Measurements from ENCODE around the gene SUCLG2. TPM values are rescaled to one million over a fixed set of nuclear protein-coding genes. Genes with fewer than 3 reads are reported as not detected.

Gene SUCLG2
- total RNA-seq, 2 experiments from 2014 or later, result 53.3 to 57.8 TPM

DNA sequence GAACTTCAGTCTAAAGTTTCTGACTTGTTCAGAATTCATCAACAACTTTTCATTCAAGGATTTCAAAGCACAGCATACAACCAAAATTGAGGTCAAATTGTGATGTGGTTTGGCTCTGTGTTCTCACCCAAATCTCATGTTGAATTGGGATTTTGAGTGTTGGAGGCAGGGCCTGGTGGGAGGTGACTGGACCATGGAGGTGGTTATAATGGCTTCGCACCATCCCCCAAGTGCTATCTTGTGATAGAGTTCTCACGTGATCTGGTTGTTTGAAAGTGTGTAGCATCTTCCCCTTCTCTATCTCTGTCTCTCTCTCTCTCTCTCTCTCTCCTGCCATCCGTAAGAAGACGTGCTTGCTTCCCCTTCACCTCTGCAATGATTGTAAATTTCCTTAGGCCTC, 19.6 kb upstream of the SUCLG2 start:
- H3K4me3 Mint-ChIP-seq, result no peak overlapping the region
- no peaks in the 10 kb centered on the region for H3K27me3 Mint-ChIP-seq
- no peaks in the 10 kb centered on the region for H3K36me3 Mint-ChIP-seq
- POLR2A ChIA-PET, result no interaction called here
- DNase-seq, result no peak
- CTCF ChIA-PET, result no interaction called here
- intact Hi-C loops (cut with micrococcal nuclease), result no loop called here
- peaks cover 13% of the 10 kb centered on the region for H3K4me1 Mint-ChIP-seq (ENCODE audit: low read depth)
- H3K9me3 Mint-ChIP-seq, result peaks cover 4% of the 10 kb centered on the region
- no peak overlapping the region for H3K27ac Mint-ChIP-seq

DNA sequence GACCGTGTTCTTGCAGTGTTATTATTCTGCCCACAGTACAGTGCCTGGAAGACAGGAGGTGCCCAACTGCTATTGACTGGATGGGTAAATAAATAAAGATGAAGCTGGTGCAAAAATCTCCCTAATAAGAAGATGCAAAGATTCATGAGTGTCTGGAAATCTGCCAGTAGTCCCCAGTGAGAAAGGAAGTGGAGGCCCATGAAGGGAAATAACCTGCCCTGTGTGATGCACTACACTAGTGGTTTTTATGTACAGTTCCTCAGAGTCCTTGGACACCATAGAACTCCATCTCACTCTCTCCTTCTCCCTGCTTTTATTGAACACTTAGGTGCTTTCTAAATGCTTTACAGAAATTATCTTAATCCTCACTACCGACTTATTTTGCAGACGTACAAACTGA, 8.3 kb upstream of the SUCLG2 start:
- no peak overlapping the region for H3K27ac Mint-ChIP-seq
- peaks cover 5% of the 10 kb centered on the region for H3K9me3 Mint-ChIP-seq
- H3K4me1 Mint-ChIP-seq (ENCODE audit: low read depth), result peaks cover 31% of the 10 kb centered on the region
- no peak overlapping the region for H3K4me3 Mint-ChIP-seq
- DNase-seq, result no peak
- H3K36me3 Mint-ChIP-seq, result no peaks in the 10 kb centered on the region
- ChIA-PET CTCF (no interaction called here), POLR2A (no interaction called here)
- intact Hi-C loops (cut with micrococcal nuclease), result loop anchor here (2.0 kb wide), 1 partner anchor 128 kb away; no protein-coding TSS in a partner anchor
- H3K27me3 Mint-ChIP-seq, result no peaks in the 10 kb centered on the region

DNA sequence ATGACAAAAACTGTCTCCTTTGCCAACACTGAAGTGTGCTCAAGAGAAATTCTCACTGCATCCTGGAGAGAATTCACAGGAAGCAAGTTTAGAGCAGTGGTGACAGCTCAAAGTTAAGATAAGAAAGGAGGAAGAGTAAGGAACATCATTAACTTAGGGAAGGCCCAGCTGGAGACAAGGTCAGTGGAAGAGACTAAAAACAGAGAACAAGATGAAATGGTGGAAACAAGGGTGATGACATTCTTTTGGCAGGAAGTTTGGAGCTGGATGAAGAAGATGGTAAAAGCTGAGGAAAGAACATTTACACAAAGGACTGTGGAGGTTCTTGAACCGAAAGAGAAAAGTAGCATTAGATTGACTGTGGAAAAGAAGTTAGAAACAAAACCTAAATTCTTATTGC, 6.7 kb upstream of the SUCLG2 start:
- POLR2A ChIA-PET, result no interaction called here
- CTCF ChIA-PET, result interaction anchor here (0.8 kb wide), 1 partner anchor 8 kb away, joined by 3 read pairs; no protein-coding TSS in a partner anchor
- no peaks in the 10 kb centered on the region for H3K36me3 Mint-ChIP-seq
- no peak overlapping the region for H3K27ac Mint-ChIP-seq
- no peak overlapping the region for H3K4me3 Mint-ChIP-seq
- H3K27me3 Mint-ChIP-seq, result no peaks in the 10 kb centered on the region
- no peak for DNase-seq
- no peaks in the 10 kb centered on the region for H3K9me3 Mint-ChIP-seq
- peaks cover 34% of the 10 kb centered on the region for H3K4me1 Mint-ChIP-seq (ENCODE audit: low read depth)
- intact Hi-C loops (cut with micrococcal nuclease), result no loop called here

DNA sequence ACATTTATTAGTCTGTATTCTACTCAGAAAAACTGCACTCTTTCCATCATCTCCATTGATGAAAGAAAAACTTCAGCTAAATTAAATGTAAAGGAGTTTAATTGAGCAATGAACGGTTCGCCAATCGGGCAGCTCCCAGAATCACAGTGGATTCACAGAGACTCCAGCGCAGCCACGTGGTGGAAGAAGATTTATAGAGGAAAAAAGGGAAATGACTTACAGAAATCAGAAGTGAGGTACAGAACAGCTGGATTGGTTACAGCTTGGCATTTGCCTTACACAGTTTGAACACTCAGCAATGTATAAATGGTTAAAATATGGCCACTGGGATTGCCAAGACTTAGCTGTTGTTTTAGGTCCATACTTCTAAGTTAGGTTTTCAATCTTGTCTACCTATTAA, 2.8 kb upstream of the SUCLG2 start:
- intact Hi-C loops (cut with micrococcal nuclease), result loop anchor here (10.0 kb wide), 3 partner anchors 272 to 572 kb away; no protein-coding TSS in a partner anchor
- Mint-ChIP-seq H3K9me3 (no peaks in the 10 kb centered on the region), H3K36me3 (no peaks in the 10 kb centered on the region), H3K4me1 (ENCODE audit: low read depth) (peaks cover 35% of the 10 kb centered on the region), H3K27ac (no peak overlapping the region), H3K4me3 (no peak overlapping the region), H3K27me3 (no peaks in the 10 kb centered on the region)
- DNase-seq, result no peak
- ChIA-PET POLR2A (no interaction called here), CTCF (interaction anchor here (0.9 kb wide), 1 partner anchor 11 kb away, joined by 3 read pairs; no protein-coding TSS in a partner anchor)

DNA sequence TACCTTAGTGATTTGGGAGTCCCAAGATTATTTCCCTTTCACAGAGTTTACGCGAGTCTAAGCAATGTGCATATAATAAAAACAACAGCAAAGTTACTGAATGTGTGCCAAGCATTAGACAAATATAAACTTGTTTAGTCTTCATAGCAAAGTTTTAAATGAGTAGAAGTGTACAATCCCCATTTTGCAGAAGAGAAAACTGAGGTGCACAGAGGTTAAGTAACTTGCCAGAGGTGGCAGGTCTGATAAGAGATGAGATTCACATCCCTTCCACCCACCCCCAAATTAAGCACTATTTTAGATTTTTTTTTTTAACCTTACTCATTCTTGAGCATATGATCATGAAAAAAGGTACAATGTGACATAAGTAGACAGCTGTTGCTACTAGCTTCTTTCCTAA, 2.2 kb upstream of the SUCLG2 start:
- Mint-ChIP-seq H3K27me3 (no peaks in the 10 kb centered on the region), H3K27ac (no peak overlapping the region), H3K4me1 (ENCODE audit: low read depth) (peaks cover 39% of the 10 kb centered on the region), H3K4me3 (no peak overlapping the region), H3K9me3 (no peaks in the 10 kb centered on the region), H3K36me3 (peaks cover 4% of the 10 kb centered on the region)
- CTCF ChIA-PET, result interaction anchor here (0.9 to 1.8 kb wide), 3 partner anchors 11 to 56 kb away, joined by 3 to 5 read pairs (median 3); no protein-coding TSS in a partner anchor
- no peak for DNase-seq
- intact Hi-C loops (cut with micrococcal nuclease), result loop anchor here (10.0 kb wide), 3 partner anchors 272 to 572 kb away; no protein-coding TSS in a partner anchor
- POLR2A ChIA-PET, result no interaction called here

DNA sequence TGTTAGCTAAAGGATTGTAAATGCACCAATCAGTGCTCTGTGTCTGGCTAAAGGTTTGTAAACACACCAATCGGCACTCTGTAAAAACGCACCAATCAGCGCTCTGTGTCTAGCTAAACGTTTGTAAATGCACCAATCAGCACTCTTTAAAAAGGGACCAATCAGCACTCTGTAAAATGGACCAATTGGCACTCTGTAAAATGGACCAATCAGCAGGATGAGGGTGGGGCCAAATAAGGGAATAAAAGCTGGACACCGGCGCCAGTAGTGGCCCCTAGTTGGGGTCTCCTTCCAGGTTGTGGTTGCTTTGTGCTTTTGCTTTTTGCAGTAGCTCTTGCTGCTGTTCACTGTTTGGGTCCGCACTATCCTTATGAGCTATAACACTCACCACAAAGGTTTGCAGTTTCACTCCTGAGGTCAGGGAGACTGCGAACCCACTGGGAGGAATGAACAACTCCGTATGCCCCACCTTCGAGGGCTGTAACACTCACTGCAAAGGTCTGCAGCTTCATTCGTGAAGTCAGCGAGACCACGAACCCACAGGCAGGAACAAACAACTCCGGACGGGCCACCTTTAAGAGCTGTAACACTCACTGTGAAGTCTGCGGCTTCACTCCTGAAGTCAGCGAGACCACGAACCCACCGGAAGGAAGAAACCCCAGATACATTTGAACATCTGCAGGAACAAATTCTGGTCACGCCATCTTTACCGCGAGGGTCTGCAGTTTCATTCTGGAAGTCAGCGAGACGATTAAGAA, 1.1 kb upstream of the SUCLG2 start:
- H3K4me3 Mint-ChIP-seq, result peak overlapping the region; percentile 71
- intact Hi-C loops (cut with micrococcal nuclease), result loop anchor here (1.0 to 10.0 kb wide), 7 partner anchors 20 to 1429 kb away; partner anchors contain the start of genes ARL6IP5 and KBTBD8
- no peaks in the 10 kb centered on the region for H3K27me3 Mint-ChIP-seq
- H3K4me1 Mint-ChIP-seq (ENCODE audit: low read depth), result peaks cover 45% of the 10 kb centered on the region
- no peaks in the 10 kb centered on the region for H3K9me3 Mint-ChIP-seq
- CTCF ChIA-PET, result interaction anchor here (0.9 to 1.8 kb wide), 3 partner anchors 29 to 134 kb away, joined by 3 to 5 read pairs (median 4); no protein-coding TSS in a partner anchor
- peaks cover 4% of the 10 kb centered on the region for H3K36me3 Mint-ChIP-seq
- POLR2A ChIA-PET, result interaction anchor here (0.9 to 1.5 kb wide), 4 partner anchors 18 to 1352 kb away, joined by 3 to 12 read pairs (median 4); no protein-coding TSS in a partner anchor
- peak overlapping the region; percentile 82 for H3K27ac Mint-ChIP-seq
- DNase-seq, result peak; percentile 85

DNA sequence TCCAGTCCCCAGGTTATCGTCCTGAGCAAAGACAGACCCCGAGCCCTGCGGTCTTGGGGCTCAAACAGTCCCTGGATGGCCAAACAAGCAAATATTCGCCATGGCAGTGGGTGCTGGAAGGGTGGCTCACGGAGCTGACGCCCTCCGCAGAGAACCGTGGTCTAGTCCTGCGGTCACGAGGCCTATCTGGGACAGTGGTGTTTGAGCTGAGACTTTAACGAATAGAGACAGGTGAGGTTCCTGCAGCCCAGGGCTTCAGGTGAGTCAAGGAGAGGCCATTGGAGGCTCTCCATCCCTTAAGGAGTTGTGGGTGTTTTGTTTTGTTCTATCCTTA, 399 bp upstream of the SUCLG2 start:
- H3K4me1 Mint-ChIP-seq (ENCODE audit: low read depth), result peaks cover 52% of the 10 kb centered on the region
- intact Hi-C loops (cut with micrococcal nuclease), result loop anchor here (1.0 to 10.0 kb wide), 8 partner anchors 20 to 1430 kb away; partner anchors contain the start of genes ARL6IP5 and KBTBD8
- peaks cover 4% of the 10 kb centered on the region for H3K36me3 Mint-ChIP-seq
- POLR2A ChIA-PET, result interaction anchor here (0.9 to 1.5 kb wide), 4 partner anchors 18 to 1351 kb away, joined by 3 to 12 read pairs (median 4); no protein-coding TSS in a partner anchor
- H3K27ac Mint-ChIP-seq, result peak overlapping the region; percentile 82
- H3K27me3 Mint-ChIP-seq, result no peaks in the 10 kb centered on the region
- no peak for DNase-seq
- no peaks in the 10 kb centered on the region for H3K9me3 Mint-ChIP-seq
- H3K4me3 Mint-ChIP-seq, result peak overlapping the region; percentile 71
- CTCF ChIA-PET, result interaction anchor here (0.9 kb wide), 1 partner anchor 30 kb away, joined by 4 read pairs; no protein-coding TSS in a partner anchor

DNA sequence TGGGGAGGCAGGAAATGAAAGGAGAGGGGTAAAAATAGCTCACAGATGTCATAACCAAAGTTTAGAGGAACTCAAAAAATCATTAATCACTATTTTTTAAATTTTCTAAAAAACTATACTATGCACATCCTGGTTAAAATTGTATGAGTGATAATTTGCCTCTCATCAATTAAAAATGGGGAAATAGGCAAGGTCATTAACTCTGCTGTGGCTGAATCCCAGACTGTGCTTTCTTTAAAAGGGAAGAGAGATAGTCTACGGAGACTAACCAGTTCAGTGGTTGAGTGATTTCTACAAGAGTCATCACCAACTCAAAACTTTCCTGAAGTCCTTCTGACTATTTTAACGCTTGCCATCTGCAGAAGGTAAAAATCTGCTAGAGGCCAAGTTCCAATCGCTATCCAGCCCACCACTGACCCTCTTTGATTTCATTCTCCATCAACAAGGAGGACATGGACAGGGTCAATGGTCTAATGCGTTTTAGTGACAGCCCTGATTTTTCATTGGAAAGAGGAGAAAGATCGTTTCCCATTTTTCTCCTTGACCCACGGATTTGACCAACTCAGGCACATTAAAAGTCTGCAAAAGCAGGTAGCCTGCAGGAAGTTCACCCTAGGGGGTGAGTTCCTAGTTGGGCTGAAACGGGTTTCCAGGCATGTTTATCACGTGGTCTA, 850 bp downstream of the SUCLG2 start:
- ChIA-PET CTCF (interaction anchor here (1.0 to 1.7 kb wide), 2 partner anchors 8 to 273 kb away, joined by 3 read pairs; no protein-coding TSS in a partner anchor), POLR2A (interaction anchor here (1.8 kb wide), 1 partner anchor 18 kb away, joined by 6 read pairs; no protein-coding TSS in a partner anchor)
- H3K27me3 Mint-ChIP-seq, result no peaks in the 10 kb centered on the region
- H3K9me3 Mint-ChIP-seq, result no peaks in the 10 kb centered on the region
- peaks cover 62% of the 10 kb centered on the region for H3K4me1 Mint-ChIP-seq (ENCODE audit: low read depth)
- peak overlapping the region; percentile 71 for H3K27ac Mint-ChIP-seq
- H3K4me3 Mint-ChIP-seq, result peak overlapping the region; percentile 76
- intact Hi-C loops (cut with micrococcal nuclease), result loop anchor here (1.0 to 10.0 kb wide), 6 partner anchors 48 to 1431 kb away; partner anchors contain the start of gene ARL6IP5
- no peak for DNase-seq
- H3K36me3 Mint-ChIP-seq, result peaks cover 7% of the 10 kb centered on the region

DNA sequence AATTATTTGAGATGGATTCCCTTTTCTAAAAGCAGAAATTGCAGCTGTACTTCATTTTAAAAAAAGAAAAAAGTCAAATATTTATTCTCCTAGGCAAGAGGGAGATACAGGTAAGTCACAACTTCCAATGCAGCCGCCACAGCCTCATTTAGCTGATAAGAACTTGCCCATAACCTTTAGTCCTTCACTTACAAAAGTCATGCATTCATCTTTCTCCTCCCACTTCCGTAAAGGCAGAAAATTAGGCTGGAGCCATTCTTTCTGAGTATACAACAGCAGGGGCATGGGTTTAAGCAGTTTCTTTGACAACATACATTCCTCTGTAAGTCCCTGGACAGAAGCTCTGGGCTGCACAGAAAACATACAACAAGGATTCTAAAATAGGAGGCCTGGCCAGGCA, 4.3 kb downstream of the SUCLG2 start:
- Mint-ChIP-seq H3K27ac (no peak overlapping the region), H3K36me3 (peaks cover 19% of the 10 kb centered on the region), H3K27me3 (no peaks in the 10 kb centered on the region), H3K9me3 (no peaks in the 10 kb centered on the region), H3K4me3 (no peak overlapping the region), H3K4me1 (ENCODE audit: low read depth) (peaks cover 70% of the 10 kb centered on the region)
- DNase-seq, result no peak
- intact Hi-C loops (cut with micrococcal nuclease), result loop anchor here (10.0 kb wide), 3 partner anchors 265 to 565 kb away; no protein-coding TSS in a partner anchor
- CTCF ChIA-PET, result interaction anchor here (0.9 kb wide), 1 partner anchor 139 kb away, joined by 3 read pairs; no protein-coding TSS in a partner anchor
- POLR2A ChIA-PET, result no interaction called here

DNA sequence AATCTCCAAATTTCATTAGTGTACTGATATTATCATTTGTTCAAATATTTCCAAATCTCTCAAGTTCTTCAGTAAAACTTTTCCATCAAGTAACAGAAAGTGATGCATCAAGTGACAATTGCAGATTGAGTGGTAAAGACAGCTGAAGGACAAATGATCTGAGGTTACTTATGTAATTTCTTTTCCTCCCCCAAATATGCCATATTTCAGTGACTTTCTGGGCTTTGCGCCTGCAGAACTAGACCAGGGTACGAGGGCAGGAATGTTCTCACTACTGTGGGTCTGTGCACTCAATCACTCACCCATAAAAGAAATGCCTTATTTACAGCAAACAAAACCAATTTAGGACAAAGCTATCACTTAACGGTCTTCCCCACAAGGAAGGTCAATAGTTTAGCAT, 4.7 kb downstream of the SUCLG2 start:
- Mint-ChIP-seq H3K4me1 (ENCODE audit: low read depth) (peaks cover 70% of the 10 kb centered on the region), H3K27me3 (no peaks in the 10 kb centered on the region), H3K36me3 (peaks cover 21% of the 10 kb centered on the region), H3K4me3 (no peak overlapping the region), H3K27ac (no peak overlapping the region), H3K9me3 (no peaks in the 10 kb centered on the region)
- no peak for DNase-seq
- intact Hi-C loops (cut with micrococcal nuclease), result loop anchor here (10.0 kb wide), 3 partner anchors 265 to 565 kb away; no protein-coding TSS in a partner anchor
- POLR2A ChIA-PET, result no interaction called here
- CTCF ChIA-PET, result interaction anchor here (0.9 kb wide), 1 partner anchor 140 kb away, joined by 3 read pairs; no protein-coding TSS in a partner anchor

DNA sequence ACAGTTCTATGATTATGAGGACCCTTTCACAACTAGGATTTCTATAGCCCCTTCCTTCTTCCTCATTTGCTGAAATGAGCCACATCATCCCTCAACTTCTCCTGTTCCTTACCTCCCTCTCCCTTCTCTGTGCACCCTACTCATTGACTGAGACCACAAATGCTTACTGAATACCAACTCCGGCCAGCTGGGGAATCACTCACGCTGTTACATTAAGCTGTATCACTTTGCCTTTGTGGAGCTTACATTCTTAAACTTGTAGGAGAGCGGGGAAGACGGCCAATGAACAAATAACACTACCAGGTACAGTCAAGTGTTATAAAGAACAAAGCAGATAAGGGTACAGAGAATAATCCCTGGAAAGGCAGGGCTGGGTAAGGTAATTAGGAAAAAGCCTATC, 5.7 kb downstream of the SUCLG2 start:
- H3K4me3 Mint-ChIP-seq, result no peak overlapping the region
- H3K27ac Mint-ChIP-seq, result no peak overlapping the region
- ChIA-PET CTCF (interaction anchor here (1.0 kb wide), 1 partner anchor 142 kb away, joined by 4 read pairs; no protein-coding TSS in a partner anchor), POLR2A (interaction anchor here (1.6 kb wide), 1 partner anchor 24 kb away, joined by 4 read pairs; no protein-coding TSS in a partner anchor)
- no peak for DNase-seq
- peaks cover 75% of the 10 kb centered on the region for H3K4me1 Mint-ChIP-seq (ENCODE audit: low read depth)
- H3K27me3 Mint-ChIP-seq, result no peaks in the 10 kb centered on the region
- H3K9me3 Mint-ChIP-seq, result no peaks in the 10 kb centered on the region
- peaks cover 29% of the 10 kb centered on the region for H3K36me3 Mint-ChIP-seq
- intact Hi-C loops (cut with micrococcal nuclease), result no loop called here

Data from activated CD4-positive, alpha-beta memory T cell treated with anti-CD3 and anti-CD28 coated beads for 36 hours (primary cell).